GM11168 (cell line): ENCODE results near the gene PLCH1.

Source experiments
- in situ Hi-C: fragments of 300-500 bp; cut with MboI; formaldehyde crosslinking; loops from one replicate; pipeline ENCODE4 v1.12.0; 2022; ENCODE audit warnings: low sequenced_read_pairs; ENCODE audit not compliant: unreplicated experiment

Gene PLCH1

GRCh38 chr3:155744626-155745324 lies at the start of gene PLCH1:
PLCH1 (minus strand) TSS chr3:155745071; CDS start chr3:155704224, 40,847 bp downstream.
- in situ Hi-C loops: no loop called here

GRCh38 chr3:155792532-155792931 lies 47.7 kb upstream of the PLCH1 start:
- in situ Hi-C loops: no loop called here

DNA sequence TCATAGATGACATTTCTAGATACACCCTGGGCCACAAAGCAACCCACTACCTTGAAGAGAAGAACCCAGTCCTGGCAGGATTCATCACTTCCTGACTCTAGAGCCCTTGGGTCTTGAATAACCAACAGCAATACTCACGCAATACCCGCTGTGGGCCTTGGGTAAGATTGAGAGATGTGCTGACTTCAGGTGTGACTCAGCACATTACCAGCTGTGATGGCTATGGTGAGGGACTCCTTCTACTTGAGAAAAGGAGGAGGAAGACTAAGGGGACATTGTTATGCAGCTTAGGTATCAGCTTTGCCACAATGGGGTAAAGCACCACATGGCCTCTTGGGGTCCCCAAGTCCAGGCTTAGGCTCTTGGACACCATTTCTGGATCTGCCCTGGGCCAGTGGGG lies 46.3 kb upstream of the PLCH1 start:
- in situ Hi-C loops: no loop called here

GRCh38 chr3:155790272-155790925 lies 45.5 kb upstream of the PLCH1 start:
- in situ Hi-C loops: no loop called here

GRCh38 chr3:155785662-155786295 lies 40.9 kb upstream of the PLCH1 start:
- in situ Hi-C loops: no loop called here

DNA sequence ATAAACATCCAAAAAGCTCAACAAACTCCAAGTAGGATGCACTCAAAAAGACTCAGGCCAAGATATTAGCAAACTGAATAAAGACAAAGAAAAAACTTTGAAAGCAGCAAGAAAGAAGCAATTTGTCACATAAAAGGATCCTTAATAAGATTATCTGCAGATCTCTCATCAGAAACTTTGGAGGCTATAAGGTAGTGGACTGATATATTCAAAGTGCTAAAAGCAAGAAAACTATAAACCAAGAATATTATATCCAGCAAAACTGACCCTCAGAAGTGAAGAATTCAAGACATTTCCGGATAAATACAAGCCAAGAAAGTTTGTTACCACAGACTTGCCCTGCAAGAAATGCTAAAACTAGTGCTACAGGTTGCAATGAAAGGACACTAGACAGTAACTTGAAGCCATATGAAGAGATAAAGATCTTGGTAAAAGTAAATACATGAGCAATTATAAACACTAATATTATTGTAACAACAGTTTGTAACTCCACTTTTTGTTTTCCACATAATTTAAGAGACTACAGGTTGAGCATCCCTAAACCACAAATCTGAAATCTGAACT lies 37.6 kb upstream of the PLCH1 start:
- in situ Hi-C loops: no loop called here

DNA sequence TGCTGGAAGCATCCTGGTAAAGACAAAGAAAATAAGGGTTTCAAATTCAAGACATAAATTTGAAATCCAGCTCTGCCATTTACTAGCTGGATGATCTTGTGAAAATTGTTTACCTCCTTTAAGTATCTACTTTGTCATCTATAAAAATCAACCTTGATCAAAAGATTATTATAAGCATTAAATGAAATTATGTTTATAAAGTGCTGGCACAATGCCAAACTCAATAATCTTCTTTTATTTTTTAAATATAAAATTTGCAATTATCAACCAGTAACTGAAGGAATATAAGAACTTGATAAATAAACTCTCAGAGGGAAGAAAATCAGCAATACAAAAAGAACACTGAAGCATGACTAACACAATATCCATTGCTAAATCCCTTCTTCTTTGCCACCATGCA lies 35.4 kb upstream of the PLCH1 start:
- in situ Hi-C loops: no loop called here

- in situ Hi-C loops: no loop called here
These were observed 33.6 kb upstream of the PLCH1 start for GRCh38 chr3:155778462-155778861.

DNA sequence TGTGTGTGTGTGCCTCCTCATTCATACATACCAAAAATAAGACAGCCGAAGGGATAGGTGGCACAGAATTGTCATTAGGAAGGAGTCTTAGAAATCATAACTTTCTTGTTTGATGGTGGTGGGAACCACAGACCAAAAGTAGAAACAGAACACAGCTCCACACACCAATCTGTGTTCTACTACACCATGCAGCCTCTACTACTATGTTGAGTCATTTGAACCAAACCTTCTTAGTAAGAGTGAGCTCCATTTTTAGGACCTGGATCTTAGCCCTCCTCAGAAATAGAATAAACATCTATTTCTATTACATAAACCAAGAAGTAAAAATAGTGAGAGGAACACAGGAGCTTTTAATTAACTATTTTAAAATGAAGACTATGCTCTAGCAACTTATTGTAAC lies 27.9 kb upstream of the PLCH1 start:
- in situ Hi-C loops: no loop called here

DNA sequence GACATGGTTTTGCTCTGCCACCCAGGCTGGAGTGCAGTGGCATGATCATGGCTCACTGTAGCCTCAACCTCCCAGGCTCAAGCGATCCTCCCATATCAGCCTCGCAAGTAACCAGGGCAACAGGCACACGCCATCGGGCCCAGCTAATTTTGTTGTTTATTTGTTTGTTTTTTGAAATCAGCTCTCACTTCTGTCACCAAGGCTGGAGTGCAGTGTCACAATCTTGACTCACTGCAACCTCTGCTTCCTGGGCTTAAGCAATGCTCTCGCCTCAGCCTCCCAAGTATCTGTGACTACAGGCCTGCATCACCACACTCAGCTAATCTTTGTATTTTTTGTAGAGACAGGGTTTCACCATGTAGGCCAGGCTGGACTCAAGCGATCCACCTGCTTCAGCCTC lies 26.3 kb upstream of the PLCH1 start:
- in situ Hi-C loops: no loop called here

- in situ Hi-C loops: no loop called here
These were observed 21.3 kb upstream of the PLCH1 start for GRCh38 chr3:155766206-155766605.

GRCh38 chr3:155763870-155764463 lies 19.1 kb upstream of the PLCH1 start:
- in situ Hi-C loops: no loop called here

DNA sequence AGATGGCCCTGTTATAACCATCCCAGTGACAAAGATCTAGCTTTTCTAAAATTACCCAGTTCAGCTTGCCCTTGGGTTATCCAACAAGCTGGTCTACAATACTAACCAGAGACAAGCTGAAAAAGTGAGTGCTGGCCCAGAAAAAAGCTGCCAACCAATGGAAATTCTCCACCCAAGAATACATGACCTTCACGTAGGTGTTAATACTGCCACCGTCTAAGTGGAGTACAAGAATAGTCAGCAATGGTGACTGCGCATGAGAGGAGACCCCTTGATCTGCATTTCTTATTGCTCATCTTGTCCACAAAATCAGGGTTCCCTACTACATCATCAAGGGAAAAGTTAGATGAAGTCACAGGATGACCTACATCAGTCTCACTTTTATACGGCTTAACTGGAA lies 15.8 kb upstream of the PLCH1 start:
- in situ Hi-C loops: no loop called here

DNA sequence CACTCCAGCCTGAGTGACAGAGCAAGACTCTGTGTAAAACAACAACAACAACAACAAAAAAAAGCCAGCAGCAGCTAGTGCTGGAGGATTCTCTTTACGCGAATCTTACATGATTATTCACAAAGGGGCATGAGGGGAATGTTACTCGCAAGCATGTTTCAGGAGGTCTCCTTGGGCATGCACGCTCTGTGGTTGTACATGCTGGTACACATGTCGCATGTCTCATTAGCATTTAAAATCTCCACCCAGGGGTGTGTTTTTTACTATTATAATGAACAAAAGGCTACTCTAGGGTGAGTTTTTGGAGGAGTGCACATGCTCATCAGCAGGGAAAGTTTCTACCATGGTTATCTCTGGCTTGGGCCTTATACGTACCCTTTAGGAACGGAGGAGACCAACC lies 12.7 kb upstream of the PLCH1 start:
- in situ Hi-C loops: no loop called here

DNA sequence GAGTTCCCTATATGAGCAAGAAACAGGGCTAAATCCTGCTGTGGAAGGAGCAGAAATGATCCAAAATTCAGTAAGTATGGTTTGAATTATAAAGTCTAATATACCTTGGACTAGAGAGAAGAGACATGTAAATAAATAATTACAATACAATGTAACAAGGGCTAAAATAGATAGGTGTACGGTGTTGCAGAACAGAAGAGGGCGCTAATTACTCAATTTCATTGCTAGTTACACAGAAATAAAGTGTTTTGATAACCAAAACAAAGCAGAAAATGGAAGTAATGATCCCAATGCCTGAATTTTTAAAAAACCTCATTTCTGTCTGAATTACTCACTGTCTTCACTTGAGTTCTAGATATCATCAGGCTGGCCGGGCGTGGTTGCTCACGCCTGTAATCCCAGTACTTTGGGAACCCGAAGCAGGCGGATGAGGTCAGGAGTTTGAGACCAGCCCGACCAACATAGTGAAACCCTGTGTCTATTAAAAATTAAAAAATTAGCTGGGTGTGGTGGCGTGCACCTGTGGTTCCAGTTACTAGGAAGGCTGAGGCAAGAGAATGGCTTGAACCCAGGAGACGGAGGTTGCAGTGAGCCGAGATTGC lies 8.3 kb upstream of the PLCH1 start:
- in situ Hi-C loops: no loop called here

DNA sequence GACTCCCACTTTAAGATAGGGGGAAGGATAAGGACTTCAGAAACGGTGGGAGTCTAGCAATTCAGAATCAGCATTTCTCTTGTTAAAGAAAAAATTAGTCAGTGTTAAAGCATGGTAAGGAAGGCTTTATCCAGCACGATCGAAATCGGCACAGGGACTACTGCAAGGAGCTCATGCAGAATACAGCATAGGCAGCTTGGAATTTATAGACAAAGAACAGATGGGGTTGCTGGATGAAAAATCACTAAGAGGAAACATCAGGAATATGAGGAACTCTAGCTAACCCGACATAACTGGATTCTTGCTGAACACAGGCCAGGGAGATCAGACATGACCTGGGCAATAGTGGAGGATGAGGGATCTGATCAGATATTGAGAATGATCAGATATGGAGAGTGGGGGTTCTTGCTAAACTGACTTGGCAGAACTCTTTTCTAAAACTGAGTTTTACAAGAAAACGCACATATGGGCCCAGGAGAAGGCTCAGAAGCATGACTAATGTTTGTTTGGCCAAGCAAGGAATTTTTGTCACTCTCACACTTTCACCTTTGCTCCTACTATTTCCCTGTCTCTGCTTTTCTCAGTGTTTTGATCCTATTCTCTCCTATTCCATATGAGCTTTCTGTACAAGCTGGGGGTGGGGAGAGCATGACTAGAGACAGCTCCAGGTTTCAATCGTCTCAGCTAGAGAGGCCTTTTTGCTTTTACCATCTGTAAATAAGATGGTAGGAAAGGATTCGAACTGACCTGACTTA lies 3.9 kb upstream of the PLCH1 start:
- in situ Hi-C loops: no loop called here

- in situ Hi-C loops: no loop called here
These were observed 3.0 kb upstream of the PLCH1 start for GRCh38 chr3:155747946-155748290.

DNA sequence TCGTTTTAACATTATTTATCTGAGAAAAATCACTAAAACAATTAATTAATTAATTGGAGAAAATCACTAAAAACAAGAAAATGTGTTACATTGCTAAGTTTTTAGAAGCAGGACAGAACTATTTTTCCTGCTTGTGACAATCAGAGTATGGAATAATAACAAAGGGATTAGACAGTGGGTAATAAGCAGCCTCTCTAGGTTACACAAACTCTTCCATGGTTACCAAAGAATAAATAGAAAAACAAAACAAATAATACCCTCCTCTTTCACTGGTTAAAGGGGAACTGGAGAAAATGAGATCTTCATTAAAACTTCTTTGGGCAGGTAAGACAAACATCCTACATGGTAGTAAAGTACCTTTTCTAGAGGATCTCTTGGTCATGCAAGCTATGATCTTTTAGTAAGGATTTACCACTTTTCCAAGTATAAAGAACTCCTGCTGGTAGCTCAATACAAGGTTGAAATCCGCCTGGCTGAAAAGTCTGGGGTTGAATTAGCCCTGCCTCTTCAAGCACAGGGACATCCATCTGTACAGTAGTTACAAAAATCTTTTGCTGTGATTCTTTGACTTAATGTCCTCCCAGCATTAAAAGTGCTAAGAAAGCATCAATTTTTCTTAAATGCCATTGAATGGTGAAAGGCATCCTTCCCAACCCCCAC lies 2.5 kb upstream of the PLCH1 start:
- in situ Hi-C loops: no loop called here

- in situ Hi-C loops: no loop called here
These were observed 1.8 kb upstream of the PLCH1 start for GRCh38 chr3:155746703-155747102.
